ENCODE results near the gene CD38. TPM values are rescaled to one million over a fixed set of nuclear protein-coding genes. Genes with fewer than 3 reads are reported as not detected.

The CD38 gene
- total and polyA plus RNA-seq, 2 experiments from 2014 or later = not detected

Other genes with a start within 250 kb of the CD38 start
- 55.6 and 66.3 TPM in 2 replicates for gene FBXL5, start 123.0 kb upstream of the CD38 start, total RNA-seq
- gene FBXL5, start 123.0 kb upstream of the CD38 start, polyA plus RNA-seq = 39.0 and 96.5 TPM in 2 replicates
- 35.9 and 38.2 TPM in 2 replicates for gene FAM200B, start 96.5 kb upstream of the CD38 start, total RNA-seq
- 57.4 and 65.9 TPM in 2 replicates for gene FAM200B, start 96.5 kb upstream of the CD38 start, polyA plus RNA-seq
- 0.09 and 0.60 TPM in 2 replicates for gene BST1, start 75.3 kb upstream of the CD38 start, total RNA-seq
- gene BST1, start 75.3 kb upstream of the CD38 start, polyA plus RNA-seq = 0.24 and 0.35 TPM in 2 replicates
- not detected in 2 replicates for gene FGFBP1, start 160.4 kb downstream of the CD38 start, total RNA-seq
- gene FGFBP1, start 160.4 kb downstream of the CD38 start, polyA plus RNA-seq = not detected in 2 replicates
- gene FGFBP2, start 184.8 kb downstream of the CD38 start, total RNA-seq = not detected in 2 replicates
- gene FGFBP2, start 184.8 kb downstream of the CD38 start, polyA plus RNA-seq = not detected in 2 replicates

Measured in cardiac muscle cell (in vitro differentiated cells and primary cell).